ENCODE data around the gene DPYSL3. TPM values are rescaled to one million over a fixed set of nuclear protein-coding genes. Genes with fewer than 3 reads are reported as not detected.
"Not testable (repeated sequence)": the region's sequence is repeated elsewhere in the genome, so short reads cannot be mapped to it uniquely, and the experiment has no call there.

DPYSL3 gene
- total RNA-seq, 4 donors from 2014 or later = 38.9 to 68.0 (median 50.0) TPM

DNA sequence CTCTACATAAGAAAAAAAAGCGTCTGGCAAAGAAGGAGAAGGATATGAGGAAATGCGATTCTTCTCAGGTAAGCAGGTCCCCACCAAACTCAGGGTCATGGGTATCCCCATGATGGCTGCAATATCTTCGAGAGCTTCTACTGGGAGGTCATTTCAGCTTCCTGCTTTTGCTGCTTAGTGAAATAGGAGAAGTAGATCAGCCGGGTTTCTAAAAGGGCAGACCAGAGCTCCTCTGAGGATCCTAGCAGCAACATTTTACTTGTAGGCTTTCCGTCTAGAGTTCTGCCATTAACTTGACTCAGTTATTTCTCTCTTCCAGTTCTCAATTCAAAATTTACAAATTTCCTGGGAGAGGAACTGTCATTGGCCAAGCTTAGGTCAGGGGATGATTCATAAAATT lies 134.7 kb downstream of the DPYSL3 start:
- peaks cover 0 to 13% (median 0%) of the 10 kb centered on the region in 3 donors for H3K36me3 ChIP-seq
- no peak for DNase-seq (ENCODE audit: low spot score in 2 of 2)
- H3K27me3 ChIP-seq = no peaks in the 10 kb centered on the region
- no peaks in the 10 kb centered on the region for H3K9me3 ChIP-seq
- no peak overlapping the region for H3K27ac ChIP-seq
- peaks cover 0 to 2% (median 0%) of the 10 kb centered on the region in 4 donors for H3K4me1 ChIP-seq
- H3K4me3 ChIP-seq = no peak overlapping the region
- WGBS, 2 donors = 66% methylated on average over 5 of the region's 5 CpGs
- no peak for TF ChIP-seq POLR2A (IDR thresholded peaks at IDR 0.05)

GRCh38 chr5:147373328-147373727 lies 136.5 kb downstream of the DPYSL3 start:
- no peak overlapping the region for H3K27ac ChIP-seq
- no peaks in the 10 kb centered on the region for H3K27me3 ChIP-seq
- H3K36me3 ChIP-seq = peaks cover 0 to 13% (median 0%) of the 10 kb centered on the region in 3 donors
- 85 to 89% methylated on average over 3 of the region's 3 CpGs for whole genome bisulfite sequencing, 2 donors
- no peak for DNase-seq (ENCODE audit: low spot score in 2 of 2)
- TF ChIP-seq POLR2A (IDR thresholded peaks at IDR 0.05) (no peak), EP300 (IDR thresholded peaks at IDR 0.05) (no peak), CTCF (IDR thresholded peaks at IDR 0.05) (no peak)
- peaks cover 0 to 5% (median 0%) of the 10 kb centered on the region in 4 donors for H3K4me1 ChIP-seq
- H3K4me3 ChIP-seq = no peak overlapping the region
- H3K9me3 ChIP-seq = no peaks in the 10 kb centered on the region

DNA sequence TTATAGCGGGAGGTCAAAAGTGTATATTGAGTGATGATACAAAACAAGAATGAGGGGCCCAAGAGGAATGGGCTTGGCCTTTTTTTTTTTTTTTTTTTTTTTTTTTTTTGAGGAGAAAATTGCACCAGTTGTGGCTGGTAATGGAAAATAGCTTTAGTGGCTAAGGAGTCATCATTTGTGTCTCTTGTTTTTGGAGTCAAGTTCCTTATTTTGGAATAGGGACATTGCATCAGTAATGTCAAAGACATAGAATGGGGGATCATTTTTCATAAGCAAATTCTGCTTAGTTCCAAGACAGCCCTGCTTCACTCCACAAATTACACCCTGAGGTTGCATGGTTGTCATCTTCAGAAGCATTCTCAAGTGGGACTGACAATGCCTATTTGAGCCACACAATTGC lies 137.7 kb downstream of the DPYSL3 start:
- H3K4me3 ChIP-seq = no peak overlapping the region
- 98 to 100% methylated on average over 1 of the region's 1 CpG for WGBS, 2 donors
- peaks cover 0 to 5% (median 0%) of the 10 kb centered on the region in 4 donors for H3K4me1 ChIP-seq
- no peak for DNase-seq (ENCODE audit: low spot score in 2 of 2)
- TF ChIP-seq POLR2A (IDR thresholded peaks at IDR 0.05) (no peak), CTCF (IDR thresholded peaks at IDR 0.05) (no peak), EP300 (IDR thresholded peaks at IDR 0.05) (no peak)
- H3K9me3 ChIP-seq = no peaks in the 10 kb centered on the region
- no peaks in the 10 kb centered on the region for H3K27me3 ChIP-seq
- H3K27ac ChIP-seq = no peak overlapping the region
- peaks cover 0 to 13% (median 0%) of the 10 kb centered on the region in 3 donors for H3K36me3 ChIP-seq

- H3K4me1 ChIP-seq = peaks cover 0 to 5% (median 2%) of the 10 kb centered on the region in 4 donors
- no peak for TF ChIP-seq EP300 (IDR thresholded peaks at IDR 0.05)
- no peak for TF ChIP-seq CTCF (IDR thresholded peaks at IDR 0.05)
- TF ChIP-seq POLR2A (IDR thresholded peaks at IDR 0.05) = no peak
- H3K27ac ChIP-seq = no peak overlapping the region
- no peak overlapping the region for H3K4me3 ChIP-seq
- no peaks in the 10 kb centered on the region for H3K27me3 ChIP-seq
- DNase-seq (ENCODE audit: low spot score in 2 of 2) = no peak
- no peaks in the 10 kb centered on the region for H3K9me3 ChIP-seq
- H3K36me3 ChIP-seq = peaks cover 0 to 13% (median 0%) of the 10 kb centered on the region in 3 donors
Measured at GRCh38 chr5:147371290-147371689, 138.6 kb downstream of the DPYSL3 start.

DNA sequence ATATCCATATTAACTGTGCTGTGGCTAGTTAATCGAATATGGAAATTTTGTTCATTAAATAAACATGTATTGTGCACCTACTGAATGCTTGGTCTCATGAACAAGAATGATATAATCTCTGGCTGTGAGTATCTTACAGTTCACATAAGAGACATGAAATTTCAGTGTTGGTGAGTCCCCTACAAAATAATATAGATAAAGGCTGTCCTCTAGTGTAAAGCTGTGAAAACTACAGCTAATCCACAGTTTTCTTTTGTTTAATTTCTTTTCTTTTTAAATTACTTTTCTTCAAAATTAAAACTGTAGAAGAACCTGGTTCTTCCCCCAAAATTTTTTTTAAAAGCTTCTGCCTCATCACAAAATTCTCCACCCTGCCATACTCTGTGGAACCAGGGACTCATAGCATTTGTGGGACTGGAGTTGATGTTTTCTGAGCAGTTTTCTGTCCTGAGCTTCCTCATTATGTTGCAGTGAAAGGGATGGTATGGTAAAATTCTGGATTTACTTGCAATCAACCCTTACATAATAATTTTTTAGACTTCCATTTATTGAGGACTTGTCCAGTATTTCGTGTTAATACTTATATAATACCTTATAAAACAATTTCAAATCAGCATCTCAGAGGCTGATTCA lies 140.0 kb downstream of the DPYSL3 start:
- no peak for DNase-seq (ENCODE audit: low spot score in 2 of 2)
- no peaks in the 10 kb centered on the region for H3K9me3 ChIP-seq
- 18 to 31% methylated on average over 2 of the region's 2 CpGs for WGBS, 2 donors
- no peak overlapping the region for H3K4me3 ChIP-seq
- H3K4me1 ChIP-seq = peaks cover 0 to 13% (median 5%) of the 10 kb centered on the region in 4 donors
- TF ChIP-seq POLR2A (IDR thresholded peaks at IDR 0.05) (no peak), CTCF (IDR thresholded peaks at IDR 0.05) (peak; percentile 35 to 73 (median 51)), EP300 (IDR thresholded peaks at IDR 0.05) (no peak)
- no peak overlapping the region for H3K27ac ChIP-seq
- peaks cover 0 to 9% (median 0%) of the 10 kb centered on the region in 3 donors for H3K36me3 ChIP-seq
- H3K27me3 ChIP-seq = no peaks in the 10 kb centered on the region

DNA sequence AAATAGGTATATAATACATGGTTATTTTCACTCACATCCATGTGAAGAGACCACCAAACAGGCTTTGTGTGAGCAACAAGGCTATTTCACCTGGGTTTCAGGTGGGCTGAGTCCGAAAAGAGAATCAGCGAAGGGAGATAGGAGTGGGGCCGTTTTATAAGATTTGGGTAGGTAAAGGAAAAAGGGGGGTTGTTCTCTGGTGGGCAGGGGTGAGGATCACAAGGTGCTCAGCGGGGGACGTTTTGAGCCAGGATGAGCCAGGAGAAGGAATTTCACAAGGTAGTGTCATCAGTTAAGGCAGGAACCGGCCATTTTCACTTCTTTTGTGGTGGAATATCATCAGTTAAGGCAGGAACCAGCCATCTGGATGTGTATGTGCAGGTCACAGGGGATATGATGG lies 142.5 kb downstream of the DPYSL3 start:
- H3K9me3 ChIP-seq; H3K27me3 ChIP-seq; H3K4me3 ChIP-seq; DNase-seq (ENCODE audit: low spot score in 2 of 2); H3K27ac ChIP-seq: not testable (repeated sequence)
- 88 to 91% methylated on average over 6 of the region's 6 CpGs for WGBS, 2 donors
- peaks cover 0 to 13% (median 5%) of the 10 kb centered on the region in 4 donors for H3K4me1 ChIP-seq
- peaks cover 0 to 12% (median 0%) of the 10 kb centered on the region in 3 donors for H3K36me3 ChIP-seq

Measured in tibial nerve (tissue), 4 donors.